Memory B cell (primary cell): ENCODE results near the gene SH2D1B.

Experiments
- ATAC-seq: fragments of 150-1000 bp; cut with Tn5 transposase; 2 replicates; pipeline ENCODE4 v1.10.0; 2021; ENCODE audit warnings: low read depth, mild to moderate bottlenecking, moderate library complexity
- DNase-seq, 2 donors: peaks; one replicate each; pipeline ENCODE4 v3.0.0; 2022; ENCODE audit warnings: low spot score in 2 of 2
- H3K27ac Mint-ChIP-seq: one replicate; pipeline ENCODE4 v1.8.0; 2022; ENCODE audit warnings: mild to moderate bottlenecking, moderate library complexity, mixed read lengths
- H3K27me3 Mint-ChIP-seq: one replicate; pipeline ENCODE4 v1.8.0; 2022; ENCODE audit warnings: mixed read lengths
- H3K36me3 Mint-ChIP-seq: one replicate; pipeline ENCODE4 v1.8.0; 2022; ENCODE audit warnings: mild to moderate bottlenecking, mixed read lengths
- H3K4me1 Mint-ChIP-seq: one replicate; pipeline ENCODE4 v1.8.0; 2022; ENCODE audit warnings: mixed read lengths
- H3K4me3 Mint-ChIP-seq: one replicate; pipeline ENCODE4 v1.8.0; 2022; ENCODE audit warnings: mild to moderate bottlenecking, moderate library complexity, mixed read lengths
- H3K9me3 Mint-ChIP-seq: one replicate; pipeline ENCODE4 v1.8.0; 2022; ENCODE audit warnings: mixed read lengths

SH2D1B gene

DNA sequence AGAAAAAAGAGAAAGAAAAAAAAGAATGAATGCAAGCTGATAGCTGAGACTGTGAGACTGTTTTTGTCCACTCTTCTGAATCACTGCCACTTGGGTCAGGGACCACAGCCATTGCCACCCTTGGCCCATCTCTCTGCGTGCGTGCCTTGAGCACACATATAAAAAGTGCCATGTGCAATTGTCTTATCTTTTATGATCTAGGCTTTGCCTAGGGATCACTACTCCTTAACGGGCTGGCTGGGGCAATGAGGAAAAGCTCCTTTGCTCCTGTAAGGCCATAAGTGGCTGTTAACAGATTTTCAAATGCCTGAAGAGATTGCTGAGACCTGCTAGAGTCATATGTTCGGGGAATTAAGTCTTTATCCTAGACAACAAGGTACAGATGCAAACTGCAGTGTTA, 43.5 kb downstream of the SH2D1B start:
- no peak overlapping the region for H3K27ac Mint-ChIP-seq
- peaks cover 2% of the 10 kb centered on the region for H3K4me1 Mint-ChIP-seq
- H3K36me3 Mint-ChIP-seq, result no peaks in the 10 kb centered on the region
- H3K4me3 Mint-ChIP-seq, result no peak overlapping the region
- no peak for ATAC-seq
- H3K9me3 Mint-ChIP-seq, result no peaks in the 10 kb centered on the region
- DNase-seq, result no peak
- peaks cover 7% of the 10 kb centered on the region for H3K27me3 Mint-ChIP-seq

DNA sequence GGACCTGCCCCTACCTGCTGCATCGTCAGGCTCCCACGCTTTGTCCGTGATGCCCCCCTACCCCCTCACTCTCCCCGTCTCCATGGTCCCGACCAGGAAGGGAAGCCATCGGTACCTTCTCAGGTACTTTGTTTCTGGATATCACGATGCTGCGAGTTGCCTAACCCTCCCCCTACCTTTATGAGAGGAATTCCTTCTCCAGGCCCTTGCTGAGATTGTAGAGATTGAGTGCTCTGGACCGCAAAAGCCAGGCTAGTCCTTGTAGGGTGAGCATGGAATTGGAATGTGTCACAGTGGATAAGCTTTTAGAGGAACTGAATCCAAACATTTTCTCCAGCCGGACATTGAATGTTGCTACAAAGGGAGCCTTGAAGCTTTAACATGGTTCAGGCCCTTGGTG, 44.2 kb downstream of the SH2D1B start:
- ATAC-seq, result no peak
- H3K36me3 Mint-ChIP-seq, result no peaks in the 10 kb centered on the region
- DNase-seq, result no peak
- H3K27ac Mint-ChIP-seq, result no peak overlapping the region
- no peaks in the 10 kb centered on the region for H3K9me3 Mint-ChIP-seq
- H3K4me3 Mint-ChIP-seq, result no peak overlapping the region
- H3K27me3 Mint-ChIP-seq, result peaks cover 10% of the 10 kb centered on the region
- H3K4me1 Mint-ChIP-seq, result peaks cover 2% of the 10 kb centered on the region

DNA sequence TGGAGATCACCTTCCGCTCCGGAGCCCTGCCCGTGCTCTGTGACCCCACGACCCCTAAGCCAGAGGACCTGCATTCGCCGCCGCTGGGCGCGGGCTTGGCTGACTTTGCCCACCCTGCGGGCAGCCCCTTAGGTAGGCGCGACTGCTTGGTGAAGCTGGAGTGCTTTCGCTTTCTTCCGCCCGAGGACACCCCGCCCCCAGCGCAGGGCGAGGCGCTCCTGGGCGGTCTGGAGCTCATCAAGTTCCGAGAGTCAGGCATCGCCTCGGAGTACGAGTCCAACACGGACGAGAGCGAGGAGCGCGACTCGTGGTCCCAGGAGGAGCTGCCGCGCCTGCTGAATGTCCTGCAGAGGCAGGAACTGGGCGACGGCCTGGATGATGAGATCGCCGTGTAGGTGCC, 44.9 kb downstream of the SH2D1B start:
- no peak for DNase-seq
- Mint-ChIP-seq H3K27me3 (peaks cover 10% of the 10 kb centered on the region), H3K27ac (no peak overlapping the region), H3K4me3 (no peak overlapping the region), H3K9me3 (no peaks in the 10 kb centered on the region), H3K36me3 (no peaks in the 10 kb centered on the region), H3K4me1 (peaks cover 2% of the 10 kb centered on the region)
- no peak for ATAC-seq

DNA sequence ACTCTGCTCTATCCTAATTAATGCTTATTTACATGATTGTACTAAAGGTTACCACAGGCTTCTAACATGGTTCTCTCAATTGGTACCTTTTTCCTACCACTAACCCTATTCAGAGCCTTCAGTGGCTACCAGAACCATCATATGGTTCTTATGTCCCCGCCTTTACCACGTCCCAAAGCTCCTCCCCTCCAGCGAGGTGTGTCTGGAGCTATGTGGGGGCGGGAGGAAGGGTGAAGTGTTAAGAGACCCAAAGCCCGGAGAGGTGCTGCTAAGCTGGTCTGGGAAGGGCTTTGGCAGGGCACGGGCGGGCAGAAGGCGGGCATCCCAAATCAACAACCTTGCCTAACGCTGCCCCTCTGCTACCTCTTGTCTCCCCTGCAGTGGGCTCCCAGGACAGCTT, 45.3 kb downstream of the SH2D1B start:
- no peak overlapping the region for H3K27ac Mint-ChIP-seq
- peaks cover 2% of the 10 kb centered on the region for H3K4me1 Mint-ChIP-seq
- H3K4me3 Mint-ChIP-seq, result no peak overlapping the region
- H3K27me3 Mint-ChIP-seq, result peaks cover 9% of the 10 kb centered on the region
- DNase-seq, result no peak
- no peak for ATAC-seq
- H3K9me3 Mint-ChIP-seq, result no peaks in the 10 kb centered on the region
- H3K36me3 Mint-ChIP-seq, result no peaks in the 10 kb centered on the region

- no peak for ATAC-seq
- Mint-ChIP-seq H3K9me3 (no peaks in the 10 kb centered on the region), H3K27ac (no peak overlapping the region), H3K4me3 (no peak overlapping the region), H3K36me3 (no peaks in the 10 kb centered on the region), H3K4me1 (peaks cover 2% of the 10 kb centered on the region), H3K27me3 (peaks cover 9% of the 10 kb centered on the region)
- no peak for DNase-seq
Observed at GRCh38 chr1:162366149-162366548, 45.8 kb downstream of the SH2D1B start.

- Mint-ChIP-seq H3K4me1 (peaks cover 2% of the 10 kb centered on the region), H3K27ac (no peak overlapping the region), H3K9me3 (no peaks in the 10 kb centered on the region), H3K36me3 (no peaks in the 10 kb centered on the region), H3K4me3 (no peak overlapping the region), H3K27me3 (peaks cover 9% of the 10 kb centered on the region)
- no peak for ATAC-seq
- DNase-seq, result no peak
Observed at GRCh38 chr1:162365284-162366020, 46.5 kb downstream of the SH2D1B start.

DNA sequence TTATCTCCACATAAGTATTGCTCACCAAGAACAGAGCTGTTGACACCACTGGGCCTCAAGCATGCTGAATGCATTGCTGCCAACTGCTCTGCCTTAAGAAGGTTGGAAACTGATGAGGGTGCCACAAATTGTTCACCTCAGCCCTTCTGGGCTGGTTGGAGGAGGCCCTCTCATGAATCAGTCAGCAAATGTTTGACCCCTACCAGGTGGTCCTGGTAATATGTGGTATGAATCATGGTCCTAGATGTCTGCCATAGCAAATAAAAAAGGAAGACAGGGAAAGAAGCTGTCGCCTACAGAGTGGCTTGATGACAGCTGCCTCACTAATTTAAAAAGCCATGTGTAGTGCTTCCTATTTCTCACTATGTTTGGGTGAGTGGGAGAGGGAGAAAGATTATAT, 47.4 kb downstream of the SH2D1B start:
- DNase-seq, result no peak
- no peak overlapping the region for H3K27ac Mint-ChIP-seq
- no peak for ATAC-seq
- H3K36me3 Mint-ChIP-seq, result no peaks in the 10 kb centered on the region
- no peak overlapping the region for H3K4me3 Mint-ChIP-seq
- H3K4me1 Mint-ChIP-seq, result peaks cover 2% of the 10 kb centered on the region
- no peaks in the 10 kb centered on the region for H3K9me3 Mint-ChIP-seq
- peaks cover 11% of the 10 kb centered on the region for H3K27me3 Mint-ChIP-seq

DNA sequence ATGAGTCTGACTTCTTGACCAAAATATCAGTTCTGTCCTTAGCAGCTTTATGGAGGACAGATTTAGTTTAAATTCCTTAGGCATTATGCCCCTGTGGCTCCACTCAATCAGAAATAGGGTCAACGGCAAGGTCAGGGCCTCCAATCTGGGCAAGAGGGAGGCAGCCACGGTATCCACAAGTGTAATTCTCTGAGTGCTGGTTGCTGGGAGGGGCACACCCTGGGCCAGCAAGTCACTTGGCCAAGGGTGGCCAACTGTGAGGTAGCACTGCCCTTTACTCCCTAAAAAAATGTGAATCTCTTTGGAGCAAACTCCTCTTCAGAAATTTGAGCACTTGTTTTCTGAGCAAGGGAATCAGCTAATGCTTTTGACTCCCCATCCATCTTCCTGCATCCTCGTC, 48.1 kb downstream of the SH2D1B start:
- DNase-seq (no peak), ATAC-seq (no peak)
- H3K27me3 Mint-ChIP-seq, result peaks cover 14% of the 10 kb centered on the region
- H3K4me3 Mint-ChIP-seq, result no peak overlapping the region
- no peak overlapping the region for H3K27ac Mint-ChIP-seq
- no peaks in the 10 kb centered on the region for H3K36me3 Mint-ChIP-seq
- H3K4me1 Mint-ChIP-seq, result peaks cover 2% of the 10 kb centered on the region
- H3K9me3 Mint-ChIP-seq, result no peaks in the 10 kb centered on the region

GRCh38 chr1:162361349-162361748, 50.6 kb downstream of the SH2D1B start:
- H3K4me1 Mint-ChIP-seq, result peaks cover 2% of the 10 kb centered on the region
- H3K4me3 Mint-ChIP-seq, result no peak overlapping the region
- H3K27ac Mint-ChIP-seq, result no peak overlapping the region
- peaks cover 19% of the 10 kb centered on the region for H3K27me3 Mint-ChIP-seq
- DNase-seq (no peak), ATAC-seq (no peak)
- H3K36me3 Mint-ChIP-seq, result no peaks in the 10 kb centered on the region
- no peaks in the 10 kb centered on the region for H3K9me3 Mint-ChIP-seq

- no peaks in the 10 kb centered on the region for H3K36me3 Mint-ChIP-seq
Observed at GRCh38 chr1:162360874-162361260, 51.1 kb downstream of the SH2D1B start.

DNA sequence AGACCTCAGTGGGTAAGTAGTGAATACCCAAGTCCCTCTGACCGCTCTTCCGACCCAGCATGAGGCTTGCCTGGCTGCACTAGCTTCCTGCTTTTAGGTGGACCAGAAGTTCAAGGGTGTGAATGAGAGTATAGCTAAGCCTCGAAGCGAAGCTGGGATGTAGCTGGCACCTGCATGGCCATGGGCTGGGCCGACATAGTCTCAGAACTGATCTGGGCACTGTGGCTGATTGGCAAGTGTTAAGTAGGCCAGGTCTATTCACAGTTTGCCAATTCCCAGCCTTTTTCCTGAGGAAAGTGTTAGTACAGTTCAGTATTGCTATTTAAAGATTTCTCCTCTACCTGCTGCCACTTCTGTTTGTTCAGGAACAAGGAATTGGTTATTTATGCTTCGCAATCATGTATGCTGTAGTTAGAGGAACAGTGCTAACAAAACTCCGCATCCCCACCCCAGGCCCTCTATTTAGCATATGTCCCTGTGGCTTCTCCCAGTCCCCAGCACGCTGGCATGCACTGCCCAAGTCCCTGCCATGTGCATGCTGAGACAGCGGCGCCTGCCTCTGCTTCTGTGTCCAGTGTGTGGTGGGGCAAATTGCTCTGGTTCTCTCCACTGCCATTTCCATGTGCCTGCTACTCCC, 51.6 kb downstream of the SH2D1B start:
- Mint-ChIP-seq H3K4me1 (peaks cover 2% of the 10 kb centered on the region), H3K36me3 (no peaks in the 10 kb centered on the region), H3K9me3 (no peaks in the 10 kb centered on the region), H3K27ac (no peak overlapping the region), H3K4me3 (no peak overlapping the region), H3K27me3 (peaks cover 22% of the 10 kb centered on the region)
- DNase-seq (no peak), ATAC-seq (no peak)

More at GRCh38 chr1:162360874-162361260, 51.1 kb downstream of the SH2D1B start:
- Mint-ChIP-seq H3K4me3 (no peak overlapping the region), H3K27me3 (peaks cover 19% of the 10 kb centered on the region), H3K27ac (no peak overlapping the region), H3K9me3 (no peaks in the 10 kb centered on the region), H3K4me1 (peaks cover 2% of the 10 kb centered on the region)
- DNase-seq, result no peak
- no peak for ATAC-seq

- Mint-ChIP-seq H3K36me3 (no peaks in the 10 kb centered on the region), H3K27me3 (peaks cover 20% of the 10 kb centered on the region), H3K9me3 (no peaks in the 10 kb centered on the region), H3K4me1 (peaks cover 2% of the 10 kb centered on the region), H3K4me3 (no peak overlapping the region), H3K27ac (no peak overlapping the region)
- DNase-seq, result no peak
- ATAC-seq, result no peak
Observed at GRCh38 chr1:162359523-162360236, 52.3 kb downstream of the SH2D1B start.

- Mint-ChIP-seq H3K36me3 (no peaks in the 10 kb centered on the region), H3K4me1 (no peaks in the 10 kb centered on the region), H3K27ac (no peak overlapping the region), H3K4me3 (no peak overlapping the region), H3K27me3 (peaks cover 18% of the 10 kb centered on the region), H3K9me3 (no peaks in the 10 kb centered on the region)
- DNase-seq, result no peak
- ATAC-seq, result no peak
Observed at GRCh38 chr1:162358928-162359327, 53.0 kb downstream of the SH2D1B start.

DNA sequence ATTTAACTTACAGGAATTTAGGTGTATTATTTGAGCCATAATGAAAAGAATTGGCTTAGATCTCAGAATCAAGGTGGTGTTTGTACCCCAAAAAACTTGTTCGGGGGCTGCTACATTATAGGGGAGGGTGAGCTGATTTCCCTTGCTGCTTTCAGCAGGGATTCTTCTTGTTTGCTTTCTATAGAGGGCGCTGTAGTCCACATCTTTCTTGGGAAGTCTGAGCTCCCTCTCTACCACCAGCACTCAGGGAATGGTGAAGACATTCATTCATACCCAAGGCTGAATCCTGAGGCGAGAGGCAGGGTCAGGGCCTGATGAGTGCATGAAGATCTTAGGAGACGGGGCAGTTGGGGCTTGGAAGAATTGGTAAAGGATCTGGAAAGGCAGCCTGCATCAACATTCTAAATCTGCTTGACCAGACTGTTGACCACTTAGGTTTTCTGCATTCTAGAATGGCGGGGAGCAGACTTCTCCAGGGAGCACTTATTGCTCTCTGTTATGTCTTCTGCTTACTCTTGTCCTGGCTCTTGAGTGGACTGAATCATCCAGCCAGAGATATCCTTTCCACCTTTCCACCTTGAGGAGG, 54.2 kb downstream of the SH2D1B start:
- no peak for ATAC-seq
- Mint-ChIP-seq H3K36me3 (no peaks in the 10 kb centered on the region), H3K4me3 (no peak overlapping the region), H3K27ac (no peak overlapping the region), H3K4me1 (no peaks in the 10 kb centered on the region), H3K9me3 (no peaks in the 10 kb centered on the region), H3K27me3 (peaks cover 14% of the 10 kb centered on the region)
- DNase-seq, result no peak
